Spleen (tissue), 11 donors: ENCODE results near the gene NHSL1. TPM values are rescaled to one million over a fixed set of nuclear protein-coding genes. Genes with fewer than 3 reads are reported as not detected.

ENCODE experiments used
- DNase-seq: peaks from one replicate; pipeline ENCODE4 v3.0.0-alpha.2; 2020
- H3K27ac ChIP-seq, 8 donors: fragments of 200-600 bp; sonication (generic) in 7 of 8; 1 replicate in 4 of 8; 2 replicates in 4 of 8; pipeline versions ENCODE4 v1.5.0 to v1.8.0; 2016 to 2021; ENCODE audit warnings: inconsistent platforms in 4 of 8, mild to moderate bottlenecking in 4 of 8, moderate library complexity in 1 of 8
- H3K27me3 ChIP-seq, 7 donors: fragments of 200-600 bp; sonication (generic) in 6 of 7; replicated peaks in 1 of 7; 1 replicate in 4 of 7; 2 replicates in 3 of 7; pipeline versions ENCODE4 v1.5.0 to v1.8.0; 2016 to 2021; ENCODE audit warnings: inconsistent platforms in 3 of 7, mild to moderate bottlenecking in 1 of 7
- H3K36me3 ChIP-seq, 6 donors: fragments of 200-600 bp; sonication (generic) in 5 of 6; 1 replicate in 4 of 6; 2 replicates in 2 of 6; pipeline versions ENCODE4 v1.5.0 to v1.8.0; 2016 to 2021; ENCODE audit warnings: inconsistent platforms in 2 of 6
- H3K4me1 ChIP-seq, 6 donors: fragments of 200-600 bp; sonication (generic) in 5 of 6; 1 replicate in 3 of 6; 2 replicates in 3 of 6; pipeline versions ENCODE4 v1.5.0 to v1.8.0; 2016 to 2021; ENCODE audit warnings: inconsistent platforms in 3 of 6
- H3K4me3 ChIP-seq, 8 donors: fragments of 200-600 bp; sonication (generic) in 7 of 8; 1 replicate in 4 of 8; 2 replicates in 4 of 8; pipeline versions ENCODE4 v1.5.0 to v1.8.0; 2016 to 2021; ENCODE audit warnings: inconsistent platforms in 4 of 8, mild to moderate bottlenecking in 4 of 8, moderate library complexity in 2 of 8
- H3K9me3 ChIP-seq, 8 donors: fragments of 200-600 bp; sonication (generic) in 7 of 8; 1 replicate in 4 of 8; 2 replicates in 4 of 8; pipeline versions ENCODE4 v1.5.0 to v1.8.0; 2016 to 2021; ENCODE audit warnings: inconsistent platforms in 4 of 8
- CTCF ChIP-seq, 11 experiments: fragments of 200-600 bp in 7 of 11; fragments of 450-650 bp in 4 of 11; sonication (generic) in 4 of 11; IDR thresholded peaks in 8 of 11; conservative IDR thresholded peaks in 3 of 11; 1 replicate in 7 of 11; 2 replicates in 4 of 11; pipeline versions ENCODE4 v1.4.0 to v1.8.0; 2016 to 2021; ENCODE audit warnings: antibody characterized with exemption in 11 of 11, inconsistent platforms in 4 of 11, mild to moderate bottlenecking in 1 of 11
- POLR2A ChIP-seq, 3 donors: fragments of 450-650 bp; IDR thresholded peaks; one replicate each; pipeline ENCODE4 v1.5.1; 2017; ENCODE audit warnings: antibody characterized with exemption in 3 of 3, mild to moderate bottlenecking in 1 of 3
- POLR2AphosphoS5 ChIP-seq, 3 donors: sonication (generic); formaldehyde crosslinking; IDR thresholded peaks; one replicate each; pipeline ENCODE4 v1.5.1; 2017; ENCODE audit warnings: antibody characterized with exemption in 3 of 3
- WGBS, 5 donors: extraction: QIAGEN DNeasy Blood & Tissue Kit in 3 of 5; methylation state at CpG; one replicate each; pipeline versions ENCODE4 v1.1.5 to v1.1.7; 2013 to 2018; 5-methylcytosine and 5-hydroxymethylcytosine counted together
- intact Hi-C: fragments of 100-400 bp; cut with DNase I; formaldehyde crosslinking; loops from one replicate; pipeline ENCODE4 v1.15.0; 2023; ENCODE audit warnings: low total_unique reads
- polyA plus RNA-seq, 3 donors: library from polyadenylated mRNA; stranded (reverse); fragments of 200-250 nt; gene quantifications; one replicate each; pipeline ENCODE4 v1.2.1, GENCODE V29; 2013
- total RNA-seq, 7 donors: library from RNA; depleted of rRNA in 3 of 7; stranded (reverse); fragments of >200 nt in 3 of 7; fragmentation: NEBNext Ultra II Directional in 4 of 7; extraction: Animal tissue kit (Norgen Biotek cat#: 25700) in 4 of 7; gene quantifications; one replicate each; pipeline versions ENCODE4 v1.1.0 to v1.2.1, GENCODE V29; 2016 to 2021
- donor health status: healthy with polysubstance abuse.
- donor health status: DM: no; HTN: no; CAD: no; lungs with moderate emphysema.
- donor health status: DM: no; HTN: no; CAD: no.
- donor health status: Bipolar disorder and iron deficiency.
- donor health status: healthy.
- donor health status: DM: no; HTN: no; CAD: no.
- donor health status: DM: yes; HTN: yes; CAD: no.

NHSL1 gene
- total and polyA plus RNA-seq, 10 donors, result 0.39 to 14.0 (median 6.7) TPM

- no peak for DNase-seq
- Histone ChIP-seq H3K27ac (no peak overlapping the region), H3K4me1 (no peaks in the 10 kb centered on the region), H3K36me3 (no peaks in the 10 kb centered on the region), H3K4me3 (no peak overlapping the region), H3K27me3 (no peaks in the 10 kb centered on the region), H3K9me3 (no peaks in the 10 kb centered on the region)
- 90 to 96% (median 94%) methylated on average over 6 of the region's 6 CpGs for WGBS, 5 donors
- TF ChIP-seq POLR2A (IDR thresholded peaks at IDR 0.05) (no peak), CTCF (IDR thresholded peaks at IDR 0.05 in 8 of 11, conservative IDR thresholded peaks at IDR 0.05 in 3 of 11) (no peak), POLR2AphosphoS5 (IDR thresholded peaks at IDR 0.05) (no peak)
- intact Hi-C loops, result no loop called here
These were observed 12.1 kb downstream of the NHSL1 start for GRCh38 chr6:138487102-138487604.

- no peak overlapping the region for H3K4me3 ChIP-seq
- H3K27ac ChIP-seq, result no peak overlapping the region
- 75 to 92% (median 89%) methylated on average over 4 of the region's 4 CpGs for WGBS, 5 donors
- H3K27me3 ChIP-seq, result no peaks in the 10 kb centered on the region
- no peaks in the 10 kb centered on the region for H3K36me3 ChIP-seq
- intact Hi-C loops, result no loop called here
- no peaks in the 10 kb centered on the region for H3K4me1 ChIP-seq
- no peak for DNase-seq
- no peaks in the 10 kb centered on the region for H3K9me3 ChIP-seq
- TF ChIP-seq CTCF (IDR thresholded peaks at IDR 0.05 in 8 of 11, conservative IDR thresholded peaks at IDR 0.05 in 3 of 11) (no peak), POLR2A (IDR thresholded peaks at IDR 0.05) (no peak), POLR2AphosphoS5 (IDR thresholded peaks at IDR 0.05) (no peak)
These were observed 12.8 kb downstream of the NHSL1 start for GRCh38 chr6:138486249-138487101.

DNA sequence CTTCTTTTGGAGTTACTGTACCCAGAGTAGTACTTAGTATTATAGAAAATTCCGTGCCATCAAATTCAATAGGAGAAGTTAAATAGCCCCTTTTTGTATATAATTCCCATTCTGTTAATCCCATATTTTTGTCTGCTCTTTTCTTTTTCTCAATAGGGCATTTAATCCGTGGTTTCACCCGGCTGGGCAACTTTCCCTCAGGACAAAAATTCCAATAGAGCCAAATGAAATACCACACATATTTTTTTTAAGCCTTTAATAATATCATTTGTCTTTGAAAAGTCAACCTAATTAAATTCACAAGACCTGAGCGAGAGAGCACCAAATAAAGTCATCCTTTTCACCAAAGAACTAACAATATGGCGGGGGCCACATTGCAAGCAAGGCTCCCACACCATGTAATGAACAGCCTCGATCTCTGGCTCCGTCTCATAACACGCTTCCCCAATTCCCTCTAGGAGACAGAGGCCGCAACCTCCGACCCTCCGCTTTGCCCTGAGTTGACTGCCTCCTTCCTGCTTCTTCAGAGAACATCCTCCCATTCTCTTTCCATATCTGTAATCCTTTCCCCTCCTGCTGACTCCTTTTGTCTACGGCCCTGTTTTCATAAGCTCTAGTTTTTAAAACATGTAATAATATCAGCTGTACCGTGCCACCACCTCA, 13.6 kb downstream of the NHSL1 start:
- WGBS, 5 donors, result 78 to 91% (median 81%) methylated on average over 13 of the region's 13 CpGs
- intact Hi-C loops, result no loop called here
- no peaks in the 10 kb centered on the region for H3K9me3 ChIP-seq
- no peaks in the 10 kb centered on the region for H3K4me1 ChIP-seq
- TF ChIP-seq CTCF (IDR thresholded peaks at IDR 0.05 in 8 of 11, conservative IDR thresholded peaks at IDR 0.05 in 3 of 11), result no peak
- no peak for TF ChIP-seq POLR2A (IDR thresholded peaks at IDR 0.05)
- TF ChIP-seq POLR2AphosphoS5 (IDR thresholded peaks at IDR 0.05), result no peak
- DNase-seq, result no peak
- no peak overlapping the region for H3K27ac ChIP-seq
- H3K36me3 ChIP-seq, result no peaks in the 10 kb centered on the region
- no peaks in the 10 kb centered on the region for H3K27me3 ChIP-seq
- H3K4me3 ChIP-seq, result no peak overlapping the region

DNA sequence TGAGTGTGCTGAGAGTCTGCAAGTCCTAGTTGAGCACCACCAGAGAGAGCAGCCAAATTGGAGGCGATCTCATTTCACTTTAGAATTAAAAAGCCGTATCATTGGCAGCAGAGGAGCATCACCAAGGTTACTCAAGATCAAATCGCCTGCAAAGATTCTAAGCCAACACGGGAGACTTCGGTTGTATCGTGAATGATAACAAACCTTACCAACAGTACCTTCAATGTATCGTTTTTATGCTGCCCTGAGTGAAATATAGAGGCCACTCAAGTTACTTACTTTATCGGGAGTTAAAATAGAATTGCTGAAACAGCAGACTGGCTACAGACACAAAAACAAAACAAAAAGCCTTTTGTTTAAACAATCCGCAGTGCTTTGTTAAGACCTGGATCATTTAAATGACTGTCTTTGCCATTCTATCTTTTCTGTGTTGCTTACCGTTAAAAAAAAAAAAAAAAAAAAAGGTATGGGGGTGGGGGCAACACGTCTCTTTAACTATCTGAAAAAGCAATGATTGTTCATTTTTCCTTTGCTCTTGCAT, 14.2 kb downstream of the NHSL1 start:
- Histone ChIP-seq H3K9me3 (no peaks in the 10 kb centered on the region), H3K36me3 (no peaks in the 10 kb centered on the region), H3K27ac (no peak overlapping the region), H3K4me3 (no peak overlapping the region), H3K4me1 (no peaks in the 10 kb centered on the region), H3K27me3 (no peaks in the 10 kb centered on the region)
- 71 to 82% (median 77%) methylated on average over 11 of the region's 11 CpGs for WGBS, 5 donors
- intact Hi-C loops, result no loop called here
- TF ChIP-seq POLR2A (IDR thresholded peaks at IDR 0.05) (no peak), POLR2AphosphoS5 (IDR thresholded peaks at IDR 0.05) (no peak), CTCF (IDR thresholded peaks at IDR 0.05 in 8 of 11, conservative IDR thresholded peaks at IDR 0.05 in 3 of 11) (no peak)
- no peak for DNase-seq
